Jurkat, Clone E6-1 (cell line): ENCODE results near the gene LYPD8.

Experiments
- DNase-seq: peaks from one replicate; pipeline ENCODE4 v3.0.0-alpha.2; 2011; ENCODE audit warnings: low read depth, low spot score
- H3K4me3 ChIP-seq: 2 replicates; pipeline ENCODE4 v1.5.1; 2011; ENCODE audit warnings: mild to moderate bottlenecking, low read length, control low read depth, moderate library complexity

The LYPD8 gene

GRCh38 chr1:248775441-248775840 is 19.9 kb upstream of the LYPD8 start:
- no peak for DNase-seq
- no peak overlapping the region for H3K4me3 ChIP-seq

GRCh38 chr1:248759644-248760043 is 4.1 kb upstream of the LYPD8 start:
- no peak overlapping the region for H3K4me3 ChIP-seq
- no peak for DNase-seq

GRCh38 chr1:248758352-248758751 is 2.8 kb upstream of the LYPD8 start:
- no peak for DNase-seq
- H3K4me3 ChIP-seq: no peak overlapping the region

- no peak overlapping the region for H3K4me3 ChIP-seq
- no peak for DNase-seq
Observed at GRCh38 chr1:248757784-248758195, 2.2 kb upstream of the LYPD8 start.

GRCh38 chr1:248756636-248757035 is 1.1 kb upstream of the LYPD8 start:
- no peak for DNase-seq
- H3K4me3 ChIP-seq: no peak overlapping the region

- no peak overlapping the region for H3K4me3 ChIP-seq
- DNase-seq: no peak
Observed at GRCh38 chr1:248756151-248756550, 592 bp upstream of the LYPD8 start.

GRCh38 chr1:248753708-248754280 is 1.8 kb downstream of the LYPD8 start:
- H3K4me3 ChIP-seq: no peak overlapping the region

GRCh38 chr1:248753029-248753594 is 2.4 kb downstream of the LYPD8 start:
- DNase-seq: no peak
- no peak overlapping the region for H3K4me3 ChIP-seq

More at GRCh38 chr1:248753708-248754280, 1.8 kb downstream of the LYPD8 start:
- no peak for DNase-seq

- no peak overlapping the region for H3K4me3 ChIP-seq
- no peak for DNase-seq
Observed at GRCh38 chr1:248752161-248753028, 3.2 kb downstream of the LYPD8 start.

GRCh38 chr1:248751635-248752034 is 3.9 kb downstream of the LYPD8 start:
- H3K4me3 ChIP-seq: no peak overlapping the region
- DNase-seq: no peak

- DNase-seq: no peak
Observed at GRCh38 chr1:248751142-248751541, 4.4 kb downstream of the LYPD8 start.

GRCh38 chr1:248750496-248750895 is 5.1 kb downstream of the LYPD8 start:
- no peak overlapping the region for H3K4me3 ChIP-seq
- DNase-seq: no peak

More at GRCh38 chr1:248751142-248751541, 4.4 kb downstream of the LYPD8 start:
- H3K4me3 ChIP-seq: no peak overlapping the region

- no peak overlapping the region for H3K4me3 ChIP-seq
- no peak for DNase-seq
Observed at GRCh38 chr1:248748211-248748610, 7.3 kb downstream of the LYPD8 start.

GRCh38 chr1:248740876-248741275 is 14.7 kb downstream of the LYPD8 start:
- no peak overlapping the region for H3K4me3 ChIP-seq
- DNase-seq: no peak

GRCh38 chr1:248739572-248740205 is 15.9 kb downstream of the LYPD8 start:
- no peak for DNase-seq
- H3K4me3 ChIP-seq: no peak overlapping the region

- no peak overlapping the region for H3K4me3 ChIP-seq
- DNase-seq: no peak
Observed at GRCh38 chr1:248737457-248737856, 18.1 kb downstream of the LYPD8 start.

GRCh38 chr1:248736977-248737376 is 18.6 kb downstream of the LYPD8 start:
- H3K4me3 ChIP-seq: no peak overlapping the region
- no peak for DNase-seq

GRCh38 chr1:248733566-248733965 is 22.0 kb downstream of the LYPD8 start:
- no peak for DNase-seq
- no peak overlapping the region for H3K4me3 ChIP-seq

- no peak overlapping the region for H3K4me3 ChIP-seq
- DNase-seq: no peak
Observed at GRCh38 chr1:248730507-248731335, 24.8 kb downstream of the LYPD8 start.
